NCI-H82 treated with DMSO at 0.1 percent for 48 hours (cell line): ENCODE data around the gene USP36.

Source experiments
- DNase-seq: peaks from one replicate; lab custom pipeline; 2025; ENCODE audit not compliant: unreplicated experiment; lab: John Stamatoyannopoulos, UW

The USP36 gene

GRCh38 chr17:78818932-78819331, 21.7 kb downstream of the USP36 start:
- no peak for DNase-seq

GRCh38 chr17:78818152-78818846, 22.3 kb downstream of the USP36 start:
- no peak for DNase-seq

- DNase-seq: no peak
Measured at GRCh38 chr17:78817123-78817522, 23.5 kb downstream of the USP36 start.

- DNase-seq: no peak
Measured at GRCh38 chr17:78815696-78816095, 24.9 kb downstream of the USP36 start.

- DNase-seq: no peak
Measured at GRCh38 chr17:78812855-78813254, 27.8 kb downstream of the USP36 start.

- no peak for DNase-seq
Measured at GRCh38 chr17:78808163-78808562, 32.5 kb downstream of the USP36 start.

- no peak for DNase-seq
Measured at GRCh38 chr17:78806451-78806850, 34.2 kb downstream of the USP36 start.

- no peak for DNase-seq
Measured at GRCh38 chr17:78805301-78805700, 35.3 kb downstream of the USP36 start.

- DNase-seq: no peak
Measured at GRCh38 chr17:78804777-78805176, 35.8 kb downstream of the USP36 start.

- DNase-seq: no peak
Measured at GRCh38 chr17:78803186-78803845, 37.3 kb downstream of the USP36 start.

- no peak for DNase-seq
Measured at GRCh38 chr17:78802459-78802858, 38.2 kb downstream of the USP36 start.

- DNase-seq: no peak
Measured at GRCh38 chr17:78802008-78802407, 38.6 kb downstream of the USP36 start.

- no peak for DNase-seq
Measured at GRCh38 chr17:78800132-78800931, 40.3 kb downstream of the USP36 start.

- no peak for DNase-seq
Measured at GRCh38 chr17:78798695-78799559, 41.7 kb downstream of the USP36 start.

- no peak for DNase-seq
Measured at GRCh38 chr17:78797691-78798585, 42.7 kb downstream of the USP36 start.

GRCh38 chr17:78797213-78797612, 43.4 kb downstream of the USP36 start:
- no peak for DNase-seq

- DNase-seq: no peak
Measured at GRCh38 chr17:78796517-78796900, 44.1 kb downstream of the USP36 start.

- DNase-seq: no peak
Measured at GRCh38 chr17:78795861-78796516, 44.6 kb downstream of the USP36 start.

- no peak for DNase-seq
Measured at GRCh38 chr17:78794864-78795640, 45.6 kb downstream of the USP36 start.
